ENCODE data around the gene GABRR3.

GABRR3 gene

GRCh38 chr3:98032904-98033303, 2.2 kb downstream of the GABRR3 start:
- H3K4me3 Mint-ChIP-seq = no peak overlapping the region
- no peaks in the 10 kb centered on the region for H3K9me3 Mint-ChIP-seq
- H3K27me3 Mint-ChIP-seq = peaks cover 10% of the 10 kb centered on the region
- DNase-seq (ENCODE audit: low spot score in 2 of 2) (no peak), ATAC-seq (ENCODE audit: low read depth) (no peak)
- no peak overlapping the region for H3K27ac Mint-ChIP-seq
- H3K36me3 Mint-ChIP-seq = no peaks in the 10 kb centered on the region
- H3K4me1 Mint-ChIP-seq = no peaks in the 10 kb centered on the region

- no peak overlapping the region for H3K27ac Mint-ChIP-seq
- no peaks in the 10 kb centered on the region for H3K9me3 Mint-ChIP-seq
- no peaks in the 10 kb centered on the region for H3K36me3 Mint-ChIP-seq
- DNase-seq (ENCODE audit: low spot score in 2 of 2) (no peak), ATAC-seq (ENCODE audit: low read depth) (no peak)
- H3K4me1 Mint-ChIP-seq = no peaks in the 10 kb centered on the region
- H3K27me3 Mint-ChIP-seq = peaks cover 10% of the 10 kb centered on the region
- H3K4me3 Mint-ChIP-seq = no peak overlapping the region
Observed at GRCh38 chr3:98032265-98032664, 2.9 kb downstream of the GABRR3 start.

- no peak overlapping the region for H3K27ac Mint-ChIP-seq
- ATAC-seq (ENCODE audit: low read depth) (no peak), DNase-seq (ENCODE audit: low spot score in 2 of 2) (no peak)
- no peaks in the 10 kb centered on the region for H3K4me1 Mint-ChIP-seq
- no peak overlapping the region for H3K4me3 Mint-ChIP-seq
- no peaks in the 10 kb centered on the region for H3K36me3 Mint-ChIP-seq
- H3K27me3 Mint-ChIP-seq = peaks cover 3% of the 10 kb centered on the region
- H3K9me3 Mint-ChIP-seq = no peaks in the 10 kb centered on the region
Observed at GRCh38 chr3:98029083-98029482, 6.0 kb downstream of the GABRR3 start.

GRCh38 chr3:98027085-98027446, 8.0 kb downstream of the GABRR3 start:
- DNase-seq (ENCODE audit: low spot score in 2 of 2) (no peak), ATAC-seq (ENCODE audit: low read depth) (no peak)
- Mint-ChIP-seq H3K4me1 (no peaks in the 10 kb centered on the region), H3K36me3 (no peaks in the 10 kb centered on the region), H3K4me3 (no peak overlapping the region), H3K27ac (no peak overlapping the region), H3K9me3 (no peaks in the 10 kb centered on the region), H3K27me3 (peaks cover 3% of the 10 kb centered on the region)

GRCh38 chr3:98026425-98027084, 8.6 kb downstream of the GABRR3 start:
- H3K27ac Mint-ChIP-seq = no peak overlapping the region
- H3K4me3 Mint-ChIP-seq = no peak overlapping the region
- DNase-seq (ENCODE audit: low spot score in 2 of 2) (no peak), ATAC-seq (ENCODE audit: low read depth) (no peak)
- no peaks in the 10 kb centered on the region for H3K36me3 Mint-ChIP-seq
- peaks cover 3% of the 10 kb centered on the region for H3K27me3 Mint-ChIP-seq
- H3K4me1 Mint-ChIP-seq = no peaks in the 10 kb centered on the region
- H3K9me3 Mint-ChIP-seq = no peaks in the 10 kb centered on the region

GRCh38 chr3:98025392-98025945, 9.6 kb downstream of the GABRR3 start:
- H3K27ac Mint-ChIP-seq = no peak overlapping the region
- H3K9me3 Mint-ChIP-seq = no peaks in the 10 kb centered on the region
- H3K36me3 Mint-ChIP-seq = no peaks in the 10 kb centered on the region
- H3K4me3 Mint-ChIP-seq = no peak overlapping the region
- DNase-seq (ENCODE audit: low spot score in 2 of 2) = no peak
- no peak for ATAC-seq (ENCODE audit: low read depth)
- peaks cover 3% of the 10 kb centered on the region for H3K27me3 Mint-ChIP-seq
- no peaks in the 10 kb centered on the region for H3K4me1 Mint-ChIP-seq

GRCh38 chr3:98022978-98023820, 11.9 kb downstream of the GABRR3 start:
- no peaks in the 10 kb centered on the region for H3K27me3 Mint-ChIP-seq
- H3K4me1 Mint-ChIP-seq = no peaks in the 10 kb centered on the region

GRCh38 chr3:98021830-98022560, 13.1 kb downstream of the GABRR3 start:
- ATAC-seq (ENCODE audit: low read depth) = no peak
- no peak overlapping the region for H3K27ac Mint-ChIP-seq
- no peak overlapping the region for H3K4me3 Mint-ChIP-seq

More at GRCh38 chr3:98022978-98023820, 11.9 kb downstream of the GABRR3 start:
- peak; percentile 86 to 94 for DNase-seq (ENCODE audit: low spot score in 2 of 2)
- H3K9me3 Mint-ChIP-seq = no peaks in the 10 kb centered on the region
- no peak overlapping the region for H3K27ac Mint-ChIP-seq
- no peaks in the 10 kb centered on the region for H3K36me3 Mint-ChIP-seq
- ATAC-seq (ENCODE audit: low read depth) = peak; percentile 69
- H3K4me3 Mint-ChIP-seq = no peak overlapping the region

GRCh38 chr3:98020412-98020811, 14.7 kb downstream of the GABRR3 start:
- no peaks in the 10 kb centered on the region for H3K36me3 Mint-ChIP-seq
- H3K27me3 Mint-ChIP-seq = no peaks in the 10 kb centered on the region
- no peak overlapping the region for H3K27ac Mint-ChIP-seq
- no peak for ATAC-seq (ENCODE audit: low read depth)
- no peak for DNase-seq (ENCODE audit: low spot score in 2 of 2)
- H3K4me1 Mint-ChIP-seq = no peaks in the 10 kb centered on the region
- no peak overlapping the region for H3K4me3 Mint-ChIP-seq
- no peaks in the 10 kb centered on the region for H3K9me3 Mint-ChIP-seq

More at GRCh38 chr3:98021830-98022560, 13.1 kb downstream of the GABRR3 start:
- H3K36me3 Mint-ChIP-seq = no peaks in the 10 kb centered on the region
- H3K4me1 Mint-ChIP-seq = no peaks in the 10 kb centered on the region
- DNase-seq (ENCODE audit: low spot score in 2 of 2) = no peak
- no peaks in the 10 kb centered on the region for H3K9me3 Mint-ChIP-seq
- H3K27me3 Mint-ChIP-seq = no peaks in the 10 kb centered on the region

- Mint-ChIP-seq H3K36me3 (no peaks in the 10 kb centered on the region), H3K27ac (no peak overlapping the region), H3K4me3 (no peak overlapping the region), H3K9me3 (no peaks in the 10 kb centered on the region), H3K4me1 (no peaks in the 10 kb centered on the region), H3K27me3 (peaks cover 4% of the 10 kb centered on the region)
- ATAC-seq (ENCODE audit: low read depth) (no peak), DNase-seq (ENCODE audit: low spot score in 2 of 2) (no peak)
Observed at GRCh38 chr3:98018301-98018700, 16.8 kb downstream of the GABRR3 start.

GRCh38 chr3:98014268-98014585, 20.9 kb downstream of the GABRR3 start:
- DNase-seq (ENCODE audit: low spot score in 2 of 2) = no peak
- Mint-ChIP-seq H3K27ac (no peak overlapping the region), H3K9me3 (peaks cover 2% of the 10 kb centered on the region), H3K4me3 (no peak overlapping the region), H3K27me3 (peaks cover 6% of the 10 kb centered on the region), H3K36me3 (no peaks in the 10 kb centered on the region), H3K4me1 (no peaks in the 10 kb centered on the region)
- no peak for ATAC-seq (ENCODE audit: low read depth)

- Mint-ChIP-seq H3K4me3 (no peak overlapping the region), H3K27me3 (peaks cover 6% of the 10 kb centered on the region)
- no peak for ATAC-seq (ENCODE audit: low read depth)
Observed at GRCh38 chr3:98013411-98014267, 21.5 kb downstream of the GABRR3 start.

GRCh38 chr3:98012979-98013378, 22.1 kb downstream of the GABRR3 start:
- no peak for ATAC-seq (ENCODE audit: low read depth)
- no peak overlapping the region for H3K27ac Mint-ChIP-seq
- no peak for DNase-seq (ENCODE audit: low spot score in 2 of 2)
- no peaks in the 10 kb centered on the region for H3K36me3 Mint-ChIP-seq
- H3K9me3 Mint-ChIP-seq = peaks cover 2% of the 10 kb centered on the region
- H3K27me3 Mint-ChIP-seq = peaks cover 6% of the 10 kb centered on the region
- H3K4me3 Mint-ChIP-seq = no peak overlapping the region
- H3K4me1 Mint-ChIP-seq = no peaks in the 10 kb centered on the region

More at GRCh38 chr3:98013411-98014267, 21.5 kb downstream of the GABRR3 start:
- H3K9me3 Mint-ChIP-seq = peaks cover 2% of the 10 kb centered on the region
- no peak for DNase-seq (ENCODE audit: low spot score in 2 of 2)
- H3K4me1 Mint-ChIP-seq = no peaks in the 10 kb centered on the region
- no peaks in the 10 kb centered on the region for H3K36me3 Mint-ChIP-seq
- no peak overlapping the region for H3K27ac Mint-ChIP-seq
